Glomerular endothelial cell (primary cell): ENCODE data around the gene PKMYT1. TPM values are rescaled to one million over a fixed set of nuclear protein-coding genes. Genes with fewer than 3 reads are reported as not detected.
"Not testable (repeated sequence)": the region's sequence is repeated elsewhere in the genome, so short reads cannot be mapped to it uniquely, and the experiment has no call there.

Experiments
- DNase-seq: peaks from one replicate; pipeline ENCODE4 v3.0.0-alpha.2; 2011; ENCODE audit warnings: low read depth, low spot score; ENCODE audit errors: extremely low read depth
- total RNA-seq: library from RNA; depleted of rRNA; stranded (reverse); fragments of >200 nt; gene quantifications from 2 replicates; pipeline ENCODE4 v1.2.3, GENCODE V29; 2015

PKMYT1 gene
- total RNA-seq, 1 donor from 2014 or later = 12.9 TPM

DNA sequence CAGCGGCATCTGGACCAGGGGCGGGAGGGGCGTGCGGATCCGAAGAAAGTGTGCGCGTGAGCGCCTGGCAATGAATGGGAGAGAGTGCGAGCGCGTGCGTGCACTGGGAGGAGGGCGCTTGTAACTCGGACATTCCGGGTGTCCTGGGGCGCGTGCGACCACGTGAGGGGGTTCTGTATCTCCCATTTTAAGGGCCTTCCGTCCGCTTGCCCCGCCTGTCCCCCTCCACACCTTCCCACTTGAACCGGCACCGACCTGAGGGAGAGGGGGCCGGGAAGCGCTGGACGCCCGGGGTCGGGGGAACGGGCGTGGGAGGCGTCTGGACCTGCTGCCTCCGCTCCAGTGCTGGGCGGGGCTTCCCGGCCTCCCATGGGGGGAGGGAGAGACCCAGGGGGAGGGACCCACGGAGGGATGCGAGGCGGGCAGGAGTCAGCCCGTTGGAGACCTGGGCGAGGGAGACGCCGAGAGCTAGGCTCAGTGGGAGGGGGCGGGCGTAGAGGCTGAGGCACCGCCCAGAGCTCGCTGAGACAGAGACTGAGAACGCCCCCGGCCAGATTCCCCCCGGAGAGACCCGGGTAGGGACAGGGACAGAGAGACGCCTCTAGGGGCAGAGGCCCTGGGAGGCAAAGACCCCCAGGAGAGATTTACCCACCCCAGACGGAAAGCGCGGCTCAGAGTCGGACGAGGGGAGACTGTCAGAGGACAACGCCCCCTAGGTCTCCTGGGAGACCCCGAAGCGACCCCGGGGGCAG lies 16.3 kb downstream of the PKMYT1 start, which contains the start of gene KREMEN2:
TSS of gene KREMEN2 (plus strand) at position 553 of the 752 bp plus-strand sequence. CDS start 246 bp downstream, outside the sequence.
- no peak for DNase-seq

- DNase-seq = no peak
Measured at GRCh38 chr16:2963074-2963722, 17.0 kb downstream of the PKMYT1 start.

DNA sequence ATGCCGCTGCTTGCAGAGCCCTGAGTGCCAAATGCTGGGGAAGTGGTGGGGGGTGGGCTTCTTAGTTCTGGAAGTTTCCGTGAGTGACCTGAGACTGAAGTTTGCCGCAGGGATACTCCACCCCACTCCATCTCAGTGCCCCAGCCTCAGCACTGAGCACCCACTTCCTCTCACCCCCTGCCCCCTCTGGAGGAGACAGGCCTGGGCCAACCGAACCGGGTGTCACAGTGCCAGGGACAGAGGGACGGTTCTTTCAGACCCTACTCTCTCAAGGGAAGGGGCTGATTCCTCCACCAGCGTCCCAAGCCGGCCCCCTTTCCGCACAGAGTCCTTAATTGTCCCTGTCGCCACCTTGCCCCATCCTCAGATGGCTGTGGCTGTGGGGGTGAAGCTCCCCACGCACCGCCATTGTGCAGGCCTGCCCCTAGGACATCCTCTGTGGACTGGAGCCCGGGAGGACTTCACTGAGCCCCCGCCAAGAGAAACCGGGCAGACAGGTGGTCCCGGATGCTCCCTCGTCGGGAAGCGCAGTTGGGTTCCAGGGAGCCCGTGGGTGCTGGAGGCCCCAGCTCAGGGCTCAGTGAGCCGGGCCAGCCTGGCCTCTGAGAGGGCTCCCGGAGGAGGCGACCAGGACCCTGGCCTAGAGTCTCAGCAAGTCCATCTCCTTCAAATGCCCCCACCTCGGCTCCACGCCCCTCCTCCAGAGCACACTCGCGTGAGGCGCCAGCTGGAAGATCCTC lies 17.7 kb downstream of the PKMYT1 start:
- DNase-seq = no peak

GRCh38 chr16:2960183-2961010 lies 19.8 kb downstream of the PKMYT1 start:
- DNase-seq = no peak

DNA sequence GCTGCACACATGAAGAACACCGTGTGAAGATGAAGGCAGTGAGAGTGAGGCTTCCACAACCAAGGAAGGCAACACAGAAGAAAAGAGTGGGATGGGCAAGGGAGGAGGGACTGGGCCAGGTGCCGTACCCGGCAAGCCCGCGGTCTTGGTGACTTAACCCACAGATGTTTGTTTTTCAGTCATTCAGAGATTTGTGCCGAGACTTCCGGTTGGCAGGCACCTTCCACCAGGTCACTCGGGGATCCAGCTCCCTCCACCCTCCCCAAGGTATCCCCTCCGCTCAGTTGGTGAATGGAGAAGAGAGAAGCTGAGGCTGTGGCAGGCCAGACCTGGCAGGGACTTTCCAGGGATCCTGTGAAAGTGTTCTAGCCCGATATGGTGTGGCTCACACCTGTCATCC lies 21.0 kb downstream of the PKMYT1 start:
- DNase-seq = no peak

DNA sequence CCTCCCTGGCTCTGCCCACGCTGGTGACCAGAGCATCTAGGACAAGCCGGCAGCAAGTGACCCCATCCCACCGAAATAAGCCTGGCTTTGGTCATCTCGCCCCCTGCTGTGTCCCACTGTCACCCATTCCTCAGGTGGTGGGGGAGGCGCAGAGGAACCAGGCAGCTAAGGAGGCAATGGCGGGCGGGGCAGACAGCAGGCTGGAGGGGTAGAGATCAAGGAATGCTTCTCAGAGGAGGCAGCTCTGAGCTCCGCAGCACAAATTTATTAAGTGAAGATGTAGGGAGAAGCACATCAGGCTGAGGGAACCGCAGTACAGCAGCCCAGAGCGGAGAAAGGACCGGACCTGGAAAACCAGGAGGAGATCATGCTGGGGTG lies 23.7 kb downstream of the PKMYT1 start:
- DNase-seq = no peak

- DNase-seq = no peak
Measured at GRCh38 chr16:2955779-2956578, 24.3 kb downstream of the PKMYT1 start.

GRCh38 chr16:2955438-2955778 lies 24.8 kb downstream of the PKMYT1 start:
- no peak for DNase-seq

DNA sequence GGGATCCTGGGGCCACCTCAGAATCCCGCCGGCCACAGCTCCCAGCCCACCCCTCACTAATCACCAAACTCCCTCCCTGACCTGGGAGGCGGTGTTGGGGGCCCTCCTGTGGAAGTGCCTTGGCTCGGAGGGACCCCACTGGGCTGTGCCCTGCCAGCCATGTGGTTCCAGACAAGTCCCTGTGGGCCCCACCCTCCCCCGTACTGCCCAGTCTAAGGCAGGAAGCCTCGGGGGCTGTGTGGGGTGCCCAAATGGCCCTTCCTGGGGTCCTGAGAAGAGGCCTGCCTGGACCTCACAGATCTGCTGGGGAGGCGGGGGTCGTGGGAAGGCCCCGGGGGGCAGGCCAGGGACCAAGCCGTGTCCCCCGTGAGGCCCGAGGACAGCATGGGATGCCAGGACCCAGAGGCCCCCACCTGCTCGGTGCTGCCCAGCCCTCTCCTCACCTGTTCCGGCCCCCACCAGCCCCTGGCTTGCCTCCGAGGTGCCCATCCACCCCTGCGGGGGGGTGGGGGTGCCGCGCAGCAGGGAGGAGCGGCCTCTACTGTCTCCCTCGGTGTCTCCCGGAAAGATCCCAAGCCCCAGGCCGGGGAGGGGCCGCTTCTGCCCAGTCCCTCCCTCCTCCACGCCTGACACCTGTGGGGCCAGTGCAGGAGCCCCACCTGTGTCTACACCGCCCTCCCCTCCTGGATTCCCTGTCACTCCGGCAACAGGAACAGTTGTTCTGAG lies 25.4 kb downstream of the PKMYT1 start:
- no peak for DNase-seq

GRCh38 chr16:2953706-2954627 lies 26.3 kb downstream of the PKMYT1 start:
- DNase-seq = no peak

DNA sequence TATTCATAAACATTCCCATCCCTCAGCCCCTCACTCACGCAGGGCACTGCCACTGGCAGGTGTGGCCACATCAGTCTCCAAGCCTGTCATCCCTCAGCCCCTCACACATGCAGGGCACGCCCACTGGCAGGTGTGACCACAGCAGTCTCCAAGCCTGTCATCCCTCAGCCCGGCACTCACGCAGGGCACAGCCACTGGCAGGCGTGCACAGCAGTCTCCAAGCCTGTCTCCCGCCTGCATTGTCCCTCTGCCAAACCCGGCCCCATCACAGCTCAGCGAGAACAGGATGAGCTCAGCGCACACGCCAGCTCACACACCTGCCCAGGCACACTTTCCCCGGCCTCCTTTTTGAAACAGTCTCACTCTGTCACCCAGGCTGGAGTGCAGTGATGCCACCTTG lies 27.6 kb downstream of the PKMYT1 start:
- no peak for DNase-seq

- no peak for DNase-seq
Measured at GRCh38 chr16:2950773-2951172, 29.5 kb downstream of the PKMYT1 start.

- DNase-seq = no peak
Measured at GRCh38 chr16:2950353-2950724, 29.9 kb downstream of the PKMYT1 start.

DNA sequence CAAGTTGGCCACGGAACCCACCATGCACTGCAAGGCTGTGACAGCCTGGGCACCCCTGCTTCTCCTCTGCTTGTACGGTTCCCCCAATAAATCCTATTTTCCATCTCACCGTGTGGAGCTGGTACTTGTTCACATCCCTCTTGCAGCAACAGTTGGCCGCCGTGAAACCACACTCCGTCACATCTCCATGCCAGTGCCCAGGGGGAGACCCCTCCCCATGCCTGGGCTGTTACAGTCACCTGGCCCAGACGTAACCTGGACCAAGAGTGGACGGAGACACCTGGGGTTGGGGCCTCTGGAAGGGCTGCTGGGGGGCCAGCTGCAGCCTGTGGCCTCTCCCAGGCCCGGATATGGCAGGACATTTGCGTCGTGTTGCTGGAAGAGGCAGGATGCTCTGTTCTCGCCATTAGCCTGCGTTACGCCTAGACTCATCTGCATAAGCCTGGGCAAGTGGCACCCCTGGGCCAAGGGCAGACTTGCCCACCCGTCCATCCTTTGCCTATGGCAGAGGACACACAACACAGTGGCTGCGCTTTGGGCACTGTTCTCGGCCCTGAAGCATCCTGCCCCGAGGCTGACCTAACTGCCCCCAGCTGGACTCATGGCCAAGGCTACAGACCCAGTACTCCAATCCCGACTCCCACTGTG lies 30.4 kb downstream of the PKMYT1 start:
- DNase-seq = no peak

DNA sequence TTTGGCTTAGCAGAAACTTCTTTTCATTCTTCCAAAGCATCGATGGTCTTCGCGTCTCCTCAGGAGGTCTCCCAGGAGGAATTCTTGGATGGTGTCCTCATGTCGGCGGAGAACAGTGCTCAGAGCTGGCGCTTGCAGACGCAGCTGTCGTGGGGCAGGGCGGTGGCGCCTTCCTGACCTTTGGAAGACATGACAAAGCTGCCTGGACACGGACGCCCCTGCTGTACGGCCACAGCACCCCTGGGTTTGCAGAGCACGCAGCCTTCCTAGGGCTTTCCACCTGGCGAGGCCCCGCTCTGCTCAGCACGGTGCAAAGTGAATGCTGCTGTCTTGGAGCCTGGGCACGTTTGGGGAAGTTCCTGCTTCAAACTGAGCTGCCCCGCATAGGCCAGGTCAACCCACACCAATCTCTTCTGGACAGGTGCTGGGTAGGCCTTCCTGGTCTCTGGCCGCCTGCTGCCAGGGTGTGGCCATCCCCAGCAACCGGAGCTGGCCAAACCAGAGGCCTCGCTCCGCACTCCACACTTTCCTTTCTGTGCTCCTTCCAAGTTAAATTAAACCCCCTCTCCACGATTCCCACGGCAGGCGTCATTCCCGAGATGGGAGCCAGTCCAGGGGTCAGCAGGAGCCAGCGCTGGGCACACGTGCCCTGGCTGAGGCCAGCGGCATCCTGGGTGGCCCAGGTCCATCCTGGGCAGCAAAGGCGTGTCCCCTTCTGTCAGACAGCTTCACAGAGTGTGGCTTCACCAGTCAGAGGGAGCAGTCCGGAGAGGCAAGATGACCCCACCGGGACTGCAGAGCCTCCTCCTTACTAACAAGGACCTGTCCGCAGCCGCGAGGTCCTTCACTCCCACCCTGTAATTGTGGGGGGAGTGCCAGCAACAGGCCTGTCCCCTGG lies 31.2 kb downstream of the PKMYT1 start:
- no peak for DNase-seq

GRCh38 chr16:2946649-2947048 lies 33.6 kb downstream of the PKMYT1 start:
- no peak for DNase-seq

DNA sequence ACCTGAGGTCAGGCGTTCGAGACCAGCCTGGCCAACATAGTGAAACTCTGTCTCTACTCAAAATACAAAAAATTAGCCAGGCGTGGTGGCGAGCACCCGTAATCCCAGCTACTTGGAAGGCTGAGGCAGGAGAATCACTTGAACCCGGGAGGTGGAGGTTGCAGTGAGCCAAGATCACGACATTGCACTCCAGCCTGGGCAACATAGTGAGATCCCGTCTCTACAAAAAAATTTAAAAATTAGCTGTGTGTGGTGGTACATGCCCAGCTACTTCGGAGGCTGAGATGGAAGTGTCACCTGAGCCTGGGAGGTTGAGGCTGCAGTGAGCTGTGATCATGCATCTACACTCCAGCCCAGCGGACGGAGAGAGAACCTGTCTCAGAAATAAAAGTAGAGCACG lies 36.5 kb downstream of the PKMYT1 start:
- not testable (repeated sequence) for DNase-seq
